Measurements from ENCODE around the gene OR52K2.
"Not testable (repeated sequence)": the region's sequence is repeated elsewhere in the genome, so short reads cannot be mapped to it uniquely, and the experiment has no call there.

OR52K2 gene

GRCh38 chr11:4448995-4449394 lies at the start of gene OR52K2:
Gene OR52K2, plus strand, starts transcription at chr11:4449295. Its CDS starts 45 bp downstream, at chr11:4449340.
- no peak for DNase-seq (ENCODE audit: low read depth in 2 of 2)

- not testable (repeated sequence) for DNase-seq (ENCODE audit: low read depth in 2 of 2)
These were observed 42.9 kb upstream of the OR52K2 start for GRCh38 chr11:4406206-4406605.

- DNase-seq (ENCODE audit: low read depth in 2 of 2) = no peak
These were observed 32.8 kb upstream of the OR52K2 start for GRCh38 chr11:4416306-4416705.

- DNase-seq (ENCODE audit: low read depth in 2 of 2) = no peak
These were observed 32.3 kb upstream of the OR52K2 start for GRCh38 chr11:4416816-4417215.

GRCh38 chr11:4418403-4418802 lies 30.7 kb upstream of the OR52K2 start:
- DNase-seq (ENCODE audit: low read depth in 2 of 2) = no peak

GRCh38 chr11:4430051-4430450 lies 19.0 kb upstream of the OR52K2 start:
- no peak for DNase-seq (ENCODE audit: low read depth in 2 of 2)

- DNase-seq (ENCODE audit: low read depth in 2 of 2) = no peak
These were observed 15.2 kb upstream of the OR52K2 start for GRCh38 chr11:4433856-4434255.

- no peak for DNase-seq (ENCODE audit: low read depth in 2 of 2)
These were observed 12.7 kb upstream of the OR52K2 start for GRCh38 chr11:4436411-4436810.

- DNase-seq (ENCODE audit: low read depth in 2 of 2) = no peak
These were observed 7.6 kb upstream of the OR52K2 start for GRCh38 chr11:4441515-4441914.

GRCh38 chr11:4443232-4443891 lies 5.7 kb upstream of the OR52K2 start:
- no peak for DNase-seq (ENCODE audit: low read depth in 2 of 2)

- no peak for DNase-seq (ENCODE audit: low read depth in 2 of 2)
These were observed 4.0 kb downstream of the OR52K2 start for GRCh38 chr11:4453118-4453517.

GRCh38 chr11:4454021-4454420 lies 4.9 kb downstream of the OR52K2 start:
- DNase-seq (ENCODE audit: low read depth in 2 of 2) = no peak

GRCh38 chr11:4455419-4455818 lies 6.3 kb downstream of the OR52K2 start:
- no peak for DNase-seq (ENCODE audit: low read depth in 2 of 2)

- DNase-seq (ENCODE audit: low read depth in 2 of 2) = no peak
These were observed 10.4 kb downstream of the OR52K2 start for GRCh38 chr11:4459500-4459899.

- no peak for DNase-seq (ENCODE audit: low read depth in 2 of 2)
These were observed 11.1 kb downstream of the OR52K2 start for GRCh38 chr11:4460151-4460550.

GRCh38 chr11:4464216-4465159 lies 15.4 kb downstream of the OR52K2 start:
- DNase-seq (ENCODE audit: low read depth in 2 of 2) = no peak

GRCh38 chr11:4465407-4465806 lies 16.3 kb downstream of the OR52K2 start:
- DNase-seq (ENCODE audit: low read depth in 2 of 2) = no peak

- no peak for DNase-seq (ENCODE audit: low read depth in 2 of 2)
These were observed 17.2 kb downstream of the OR52K2 start for GRCh38 chr11:4466131-4466870.

- no peak for DNase-seq (ENCODE audit: low read depth in 2 of 2)
These were observed 17.9 kb downstream of the OR52K2 start for GRCh38 chr11:4466871-4467442.

- DNase-seq (ENCODE audit: low read depth in 2 of 2) = no peak
These were observed 18.9 kb downstream of the OR52K2 start for GRCh38 chr11:4467811-4468606.

- DNase-seq (ENCODE audit: low read depth in 2 of 2) = no peak
These were observed 30.5 kb downstream of the OR52K2 start for GRCh38 chr11:4479644-4480043.
